ENCODE data around the gene ZG16. TPM values are rescaled to one million over a fixed set of nuclear protein-coding genes. Genes with fewer than 3 reads are reported as not detected.

ZG16 gene
- total RNA-seq, 4 donors from 2014 or later: not detected

- TF ChIP-seq POLR2A (IDR thresholded peaks at IDR 0.05) (no peak), POLR2AphosphoS5 (IDR thresholded peaks at IDR 0.05) (no peak), CTCF (IDR thresholded peaks at IDR 0.05) (no peak), EP300 (IDR thresholded peaks at IDR 0.05) (no peak)
- WGBS, 2 donors (ENCODE audit: low coverage in 1 of 2): 86 to 90% methylated on average over 1 to 3 of the region's 3 CpGs
- no peak for ATAC-seq
- no peaks in the 10 kb centered on the region for H3K9me3 ChIP-seq
- H3K4me3 ChIP-seq: no peak overlapping the region
- no peaks in the 10 kb centered on the region for H3K27me3 ChIP-seq
- H3K4me1 ChIP-seq: peaks cover 0 to 27% (median 13%) of the 10 kb centered on the region in 3 donors
- H3K27ac ChIP-seq: no peak overlapping the region
- peaks cover 0 to 29% of the 10 kb centered on the region in 2 donors for H3K36me3 ChIP-seq
Observed at GRCh38 chr16:29794231-29794710, 16.2 kb downstream of the ZG16 start.

- Histone ChIP-seq H3K27me3 (no peaks in the 10 kb centered on the region), H3K4me3 (no peak overlapping the region), H3K4me1 (peaks cover 0 to 19% (median 3%) of the 10 kb centered on the region in 3 donors), H3K27ac (peak overlapping the region in 1 of 4 donors; percentile 98), H3K9me3 (no peaks in the 10 kb centered on the region), H3K36me3 (peaks cover 0 to 41% of the 10 kb centered on the region in 2 donors)
- WGBS, 2 donors (ENCODE audit: low coverage in 1 of 2): 89 to 100% methylated on average over 2 to 4 of the region's 8 CpGs
- ATAC-seq: no peak
- TF ChIP-seq POLR2A (IDR thresholded peaks at IDR 0.05) (no peak), POLR2AphosphoS5 (IDR thresholded peaks at IDR 0.05) (no peak), CTCF (IDR thresholded peaks at IDR 0.05) (no peak)
Observed at GRCh38 chr16:29802416-29802935, 24.4 kb downstream of the ZG16 start.

GRCh38 chr16:29804020-29804419 lies 26.0 kb downstream of the ZG16 start:
- no peak for ATAC-seq
- WGBS, 2 donors (ENCODE audit: low coverage in 1 of 2): 56 to 59% methylated on average over 6 to 8 of the region's 8 CpGs
- Histone ChIP-seq H3K27me3 (no peaks in the 10 kb centered on the region), H3K4me3 (peak overlapping the region in 1 of 2 donors; percentile 90), H3K4me1 (peaks cover 3 to 34% (median 13%) of the 10 kb centered on the region in 3 donors), H3K9me3 (no peaks in the 10 kb centered on the region), H3K27ac (peak overlapping the region; percentile 94 to 100 (median 98)), H3K36me3 (peaks cover 0 to 33% of the 10 kb centered on the region in 2 donors)
- TF ChIP-seq POLR2A (IDR thresholded peaks at IDR 0.05) (no peak), POLR2AphosphoS5 (IDR thresholded peaks at IDR 0.05) (no peak), EP300 (IDR thresholded peaks at IDR 0.05) (no peak), CTCF (IDR thresholded peaks at IDR 0.05) (no peak)

- Histone ChIP-seq H3K9me3 (no peaks in the 10 kb centered on the region), H3K4me3 (peak overlapping the region; percentile 81 to 90), H3K36me3 (peaks cover 0 to 33% of the 10 kb centered on the region in 2 donors), H3K27ac (peak overlapping the region; percentile 94 to 100 (median 98)), H3K27me3 (no peaks in the 10 kb centered on the region), H3K4me1 (peaks cover 3 to 40% (median 20%) of the 10 kb centered on the region in 3 donors)
- no peak for TF ChIP-seq EP300 (IDR thresholded peaks at IDR 0.05)
- TF ChIP-seq POLR2A (IDR thresholded peaks at IDR 0.05): peak; percentile 44
- TF ChIP-seq CTCF (IDR thresholded peaks at IDR 0.05): no peak
- TF ChIP-seq POLR2AphosphoS5 (IDR thresholded peaks at IDR 0.05): peak; percentile 49
- 0% methylated on average over 2 to 5 of the region's 26 CpGs for WGBS, 2 donors (ENCODE audit: low coverage in 1 of 2)
- peak; percentile 2 for ATAC-seq
Observed at GRCh38 chr16:29804455-29805231, 26.6 kb downstream of the ZG16 start.
